GM12892 (cell line): ENCODE measurements around the gene LRRTM2.

Experiments
- POLR2A ChIP-seq: IDR thresholded peaks from 2 replicates; pipeline ENCODE4 v1.6.1; 2011; ENCODE audit warnings: low read depth, low read length, control low read depth
- POLR2AphosphoS5 ChIP-seq: IDR thresholded peaks from 2 replicates; pipeline ENCODE4 v1.6.1; 2011; ENCODE audit warnings: low read depth, low read length, control low read depth

DNA sequence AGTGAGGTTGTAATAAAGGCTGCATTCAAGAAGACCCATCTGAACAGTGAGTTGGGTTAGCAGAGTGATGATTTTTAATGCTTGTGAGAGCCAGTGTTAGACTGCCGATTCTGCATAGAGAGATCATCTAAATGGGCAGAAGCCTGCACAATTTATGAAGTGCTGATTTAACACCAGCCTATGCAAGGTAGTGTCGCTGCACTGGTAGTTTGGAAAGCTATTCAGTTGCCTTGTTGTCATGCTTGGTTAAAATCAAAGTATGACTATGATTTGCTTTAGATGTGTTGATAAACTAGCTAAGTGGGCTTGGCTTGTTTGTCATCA is 379 bp upstream of the LRRTM2 start:
- TF ChIP-seq POLR2AphosphoS5 = no peak
- no peak for TF ChIP-seq POLR2A
